OCI-LY1 (cell line): Measurements from ENCODE around the gene CPAMD8.

Source experiments
- EZH2 ChIP-seq: fragments of 200-600 bp; sonication (generic), shearing (Covaris generic); IDR thresholded peaks from 2 replicates; pipeline ENCODE4 v1.8.0; 2017; ENCODE audit warnings: borderline replicate concordance, mixed run types, mild to moderate bottlenecking, antibody characterized with exemption, low read length, moderate library complexity, mixed read lengths
- TF ChIP-seq, protein P1 (sequence below): fragments of 200-600 bp; sonication (generic), shearing (Covaris generic); IDR thresholded peaks from 2 replicates; pipeline ENCODE4 v1.5.1; 2017; ENCODE audit warnings: mild to moderate bottlenecking, antibody characterized with exemption, low read length, moderate library complexity, mixed read lengths

DNA sequence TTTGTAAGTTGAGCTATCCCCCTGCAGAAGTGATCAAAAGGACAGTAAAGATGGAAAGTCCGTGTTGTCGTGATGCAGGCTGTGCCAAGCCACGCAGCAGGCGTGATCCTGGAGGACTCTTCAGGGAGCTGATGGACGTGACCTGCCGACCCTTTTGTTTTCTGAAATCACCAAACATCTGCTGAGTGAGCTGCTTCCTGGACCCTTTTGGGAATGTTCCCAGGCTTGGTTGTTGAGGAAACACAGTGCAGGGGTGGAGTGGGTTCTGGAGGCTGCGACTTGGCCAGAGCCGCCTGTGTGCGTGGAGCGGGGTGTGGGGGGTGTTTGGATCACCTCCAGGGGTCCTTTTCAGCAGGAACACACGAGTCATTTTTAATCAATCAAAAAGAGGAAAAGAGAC is 15.4 kb upstream of the CPAMD8 start:
- TF ChIP-seq, protein P1, sequence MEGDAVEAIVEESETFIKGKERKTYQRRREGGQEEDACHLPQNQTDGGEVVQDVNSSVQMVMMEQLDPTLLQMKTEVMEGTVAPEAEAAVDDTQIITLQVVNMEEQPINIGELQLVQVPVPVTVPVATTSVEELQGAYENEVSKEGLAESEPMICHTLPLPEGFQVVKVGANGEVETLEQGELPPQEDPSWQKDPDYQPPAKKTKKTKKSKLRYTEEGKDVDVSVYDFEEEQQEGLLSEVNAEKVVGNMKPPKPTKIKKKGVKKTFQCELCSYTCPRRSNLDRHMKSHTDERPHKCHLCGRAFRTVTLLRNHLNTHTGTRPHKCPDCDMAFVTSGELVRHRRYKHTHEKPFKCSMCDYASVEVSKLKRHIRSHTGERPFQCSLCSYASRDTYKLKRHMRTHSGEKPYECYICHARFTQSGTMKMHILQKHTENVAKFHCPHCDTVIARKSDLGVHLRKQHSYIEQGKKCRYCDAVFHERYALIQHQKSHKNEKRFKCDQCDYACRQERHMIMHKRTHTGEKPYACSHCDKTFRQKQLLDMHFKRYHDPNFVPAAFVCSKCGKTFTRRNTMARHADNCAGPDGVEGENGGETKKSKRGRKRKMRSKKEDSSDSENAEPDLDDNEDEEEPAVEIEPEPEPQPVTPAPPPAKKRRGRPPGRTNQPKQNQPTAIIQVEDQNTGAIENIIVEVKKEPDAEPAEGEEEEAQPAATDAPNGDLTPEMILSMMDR, result no peak
- TF ChIP-seq EZH2, result no peak
